Measurements from ENCODE around the gene PIK3AP1.

Gene PIK3AP1

GRCh38 chr10:96610817-96611216 is 109.5 kb downstream of the PIK3AP1 start:
- DNase-seq (ENCODE audit: low spot score): no peak

- DNase-seq (ENCODE audit: low spot score): no peak
These were observed 110.8 kb downstream of the PIK3AP1 start for GRCh38 chr10:96609510-96609909.

DNA sequence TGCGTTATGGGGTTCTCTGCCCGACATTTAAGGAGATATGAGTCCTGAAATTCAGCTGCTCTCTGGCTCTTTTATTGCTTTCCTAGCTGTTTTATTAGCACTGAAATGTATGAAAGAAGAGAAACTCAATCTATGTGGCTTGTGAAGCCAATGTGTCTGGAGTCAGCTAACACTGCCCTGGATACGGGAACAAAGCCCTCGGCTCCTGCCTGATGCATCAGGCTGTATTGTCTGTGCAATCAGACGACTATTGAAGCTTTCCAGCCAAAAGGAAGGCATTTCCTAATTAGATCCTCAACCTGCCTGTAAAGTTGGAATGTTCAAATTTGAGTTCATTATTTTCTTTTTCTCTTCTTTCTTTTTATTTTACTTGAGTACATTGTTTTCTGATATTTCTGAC is 111.5 kb downstream of the PIK3AP1 start:
- no peak for DNase-seq (ENCODE audit: low spot score)

- no peak for DNase-seq (ENCODE audit: low spot score)
These were observed 112.1 kb downstream of the PIK3AP1 start for GRCh38 chr10:96608262-96608661.

DNA sequence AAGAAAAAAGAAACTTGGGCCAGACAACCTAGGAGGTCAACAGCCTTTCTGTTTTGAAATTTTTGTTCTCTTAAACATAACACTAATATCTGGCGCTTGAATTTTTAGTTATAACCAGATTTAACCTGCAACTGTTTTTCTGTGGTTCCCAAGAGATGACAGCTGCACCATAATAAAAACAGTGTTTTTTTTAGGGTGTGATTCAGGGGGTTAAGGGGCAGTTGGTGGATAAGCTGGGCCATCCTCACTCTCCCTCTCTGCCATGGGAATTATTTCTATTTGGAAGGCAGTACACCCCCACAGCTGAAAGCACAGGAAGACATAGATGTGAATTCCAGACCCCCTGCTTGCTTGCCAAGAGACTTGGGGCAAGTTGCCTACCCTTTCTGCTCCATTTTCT is 113.4 kb downstream of the PIK3AP1 start:
- no peak for DNase-seq (ENCODE audit: low spot score)

GRCh38 chr10:96606216-96606615 is 114.1 kb downstream of the PIK3AP1 start:
- DNase-seq (ENCODE audit: low spot score): no peak

DNA sequence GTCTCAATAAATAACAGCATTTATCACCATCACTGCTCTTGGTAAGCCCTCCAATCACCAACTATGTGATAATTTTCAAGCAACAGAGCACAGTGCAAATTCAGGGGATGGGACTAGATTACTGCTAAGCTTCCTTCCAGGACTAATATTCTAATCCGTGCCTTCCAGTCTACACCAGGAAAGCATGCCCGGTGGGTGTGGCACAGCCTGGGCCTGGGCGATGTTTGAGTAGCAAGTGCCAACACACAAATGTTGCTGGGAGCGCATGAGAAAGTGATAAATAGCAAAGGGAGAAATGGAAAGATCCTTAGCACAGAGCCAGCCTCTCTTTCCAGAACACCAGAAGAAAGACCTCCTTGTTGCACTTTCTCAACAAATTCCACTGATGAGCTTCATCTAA is 120.0 kb downstream of the PIK3AP1 start:
- no peak for DNase-seq (ENCODE audit: low spot score)

DNA sequence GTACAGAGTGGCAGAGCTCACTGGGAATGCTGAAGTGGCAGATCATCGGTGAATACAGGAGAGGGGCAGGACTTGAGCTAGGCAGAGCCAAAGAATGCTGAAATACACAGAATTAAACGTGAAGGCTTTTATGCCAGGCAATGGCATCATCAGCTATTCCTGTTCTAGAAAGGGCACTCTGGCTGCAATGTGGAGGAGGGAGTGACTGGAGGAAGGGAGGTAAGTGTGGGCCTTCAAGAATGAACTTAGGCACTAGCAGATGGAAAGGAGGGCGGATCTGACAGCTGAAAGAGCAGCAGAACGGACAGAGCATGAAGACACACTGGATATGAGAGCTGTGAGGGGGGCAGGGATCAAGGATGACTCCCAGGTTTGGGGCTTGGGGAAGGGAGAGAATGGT is 121.5 kb downstream of the PIK3AP1 start:
- DNase-seq (ENCODE audit: low spot score): no peak

- no peak for DNase-seq (ENCODE audit: low spot score)
These were observed 123.6 kb downstream of the PIK3AP1 start for GRCh38 chr10:96596422-96597407.

DNA sequence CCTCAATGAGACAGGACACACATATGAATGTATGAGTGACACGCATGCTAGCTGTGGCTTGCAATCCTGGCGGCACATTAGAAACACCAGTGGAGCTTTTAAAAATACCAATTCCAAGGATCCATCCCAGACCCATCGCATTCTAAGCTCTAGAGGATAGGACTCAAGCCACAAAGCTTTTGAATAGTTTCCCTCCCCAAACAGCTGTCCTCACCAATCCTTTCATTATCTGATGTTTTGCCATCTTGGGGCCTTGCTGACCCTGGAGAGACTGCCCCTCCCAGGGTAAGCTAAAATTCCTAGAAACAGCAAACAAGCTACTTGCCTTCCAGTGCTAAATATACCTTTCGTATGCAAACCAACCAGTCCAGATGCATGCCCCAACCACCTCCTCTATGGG is 124.6 kb downstream of the PIK3AP1 start:
- no peak for DNase-seq (ENCODE audit: low spot score)

- no peak for DNase-seq (ENCODE audit: low spot score)
These were observed 128.4 kb downstream of the PIK3AP1 start for GRCh38 chr10:96591946-96592345.

- no peak for DNase-seq (ENCODE audit: low spot score)
These were observed 131.5 kb downstream of the PIK3AP1 start for GRCh38 chr10:96588616-96589419.

DNA sequence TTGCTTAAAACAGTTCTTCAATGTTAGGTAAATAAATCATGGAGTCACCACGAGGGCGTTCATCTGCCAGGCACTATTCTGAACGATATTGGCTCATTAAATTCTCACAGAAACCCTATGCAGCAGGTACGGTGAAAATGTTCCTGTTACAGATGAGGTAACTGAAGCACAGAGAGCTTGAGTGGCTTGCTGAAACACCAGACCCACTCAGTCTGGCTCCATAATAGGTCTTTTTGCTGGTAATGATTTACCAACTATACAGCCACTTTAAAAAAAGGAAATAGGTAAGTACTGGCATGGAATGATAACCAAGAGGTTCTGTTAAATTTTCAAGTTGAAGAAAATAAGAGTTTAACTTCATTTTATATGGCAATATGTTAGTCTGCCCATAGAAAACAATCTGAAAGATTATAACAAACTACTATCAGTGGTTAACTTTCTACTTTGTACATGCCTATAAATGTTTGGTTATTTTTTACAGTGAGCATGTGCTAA is 132.2 kb downstream of the PIK3AP1 start:
- no peak for DNase-seq (ENCODE audit: low spot score)

GRCh38 chr10:96587264-96588059 is 132.9 kb downstream of the PIK3AP1 start:
- DNase-seq (ENCODE audit: low spot score): no peak

- peak; percentile 93 for DNase-seq (ENCODE audit: low spot score)
These were observed 133.7 kb downstream of the PIK3AP1 start, which contains the start of gene TM9SF3 for GRCh38 chr10:96586419-96587263. Gene TM9SF3, minus strand, starts transcription at chr10:96587012. Its CDS starts 177 bp downstream, at chr10:96586835.

DNA sequence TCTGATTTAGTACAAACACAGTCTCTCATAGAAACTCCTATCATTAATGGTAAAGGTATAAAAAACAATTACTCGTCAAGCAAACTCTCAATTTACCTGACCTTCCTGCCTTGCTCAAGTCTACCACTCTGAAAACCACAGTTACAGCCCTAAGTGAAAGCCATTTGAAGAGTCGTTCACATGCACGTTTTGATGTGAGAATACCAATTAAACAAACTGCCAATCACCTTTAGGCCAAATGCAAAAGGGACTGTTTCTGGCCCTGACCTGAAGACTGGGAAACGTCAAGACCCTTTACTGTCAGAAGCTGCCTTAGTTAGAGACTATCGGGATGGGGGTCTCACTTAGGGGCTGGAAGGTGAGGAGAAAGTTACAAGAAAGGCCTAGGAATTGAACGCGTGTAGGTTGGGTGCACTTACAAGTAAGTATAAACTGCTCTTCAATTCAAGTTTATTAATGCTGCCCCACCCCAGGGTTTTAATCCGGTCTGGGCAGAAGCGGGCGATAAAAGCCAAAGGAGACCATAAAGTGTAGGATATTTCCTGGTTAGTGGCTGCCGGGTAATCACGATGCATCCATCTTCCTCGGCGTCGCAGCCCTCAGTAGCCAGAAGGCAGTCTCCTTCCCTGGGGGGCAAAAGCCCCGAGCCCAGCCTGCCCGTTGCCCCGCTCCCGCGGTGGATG is 134.4 kb downstream of the PIK3AP1 start:
- no peak for DNase-seq (ENCODE audit: low spot score)

- DNase-seq (ENCODE audit: low spot score): no peak
These were observed 135.8 kb downstream of the PIK3AP1 start for GRCh38 chr10:96584474-96584873.

- DNase-seq (ENCODE audit: low spot score): no peak
These were observed 136.3 kb downstream of the PIK3AP1 start for GRCh38 chr10:96584035-96584434.

GRCh38 chr10:96579133-96579532 is 141.2 kb downstream of the PIK3AP1 start:
- no peak for DNase-seq (ENCODE audit: low spot score)

- no peak for DNase-seq (ENCODE audit: low spot score)
These were observed 141.7 kb downstream of the PIK3AP1 start for GRCh38 chr10:96578633-96579032.

Measured in left forelimb (tissue), 1 donor.